CD14-positive monocyte (primary cell): ENCODE data around the gene KRAS. TPM values are rescaled to one million over a fixed set of nuclear protein-coding genes. Genes with fewer than 3 reads are reported as not detected.

Experiments
- DNase-seq, 3 donors: peaks; one replicate each; pipeline ENCODE4 v3.0.0-alpha.2; 2011 to 2022
- H2AFZ ChIP-seq: 2 replicates; pipeline ENCODE4 v1.6.0; 2012; ENCODE audit warnings: mild to moderate bottlenecking, low read depth, low read length, inconsistent platforms; ENCODE audit not compliant: insufficient read depth, poor library complexity, severe bottlenecking
- H3K27ac ChIP-seq, 2 donors: 1 replicate in 1 of 2; 2 replicates in 1 of 2; pipeline ENCODE4 v1.5.1; 2012 to 2013; ENCODE audit warnings: low read length in 2 of 2, control low read depth in 1 of 2, inconsistent platforms in 1 of 2, low read depth in 1 of 2, mild to moderate bottlenecking in 1 of 2
- H3K27me3 ChIP-seq, 2 donors: one replicate each; pipeline versions ENCODE4 v1.6.0 to v1.6.1; 2011 to 2013; ENCODE audit warnings: low read length in 2 of 2; ENCODE audit not compliant: control insufficient read depth in 2 of 2, insufficient read depth in 2 of 2
- H3K36me3 ChIP-seq, 2 donors: replicated peaks in 1 of 2; 1 replicate in 1 of 2; 2 replicates in 1 of 2; pipeline versions ENCODE4 v1.5.1 to v1.6.1; 2012 to 2013; ENCODE audit warnings: low read length in 2 of 2, control low read depth in 1 of 2, inconsistent platforms in 1 of 2, mild to moderate bottlenecking in 1 of 2; ENCODE audit not compliant: insufficient read depth in 2 of 2, control insufficient read depth in 1 of 2
- H3K4me1 ChIP-seq, 2 donors: 1 replicate in 1 of 2; 2 replicates in 1 of 2; pipeline versions ENCODE4 v1.5.1 to v1.6.1; 2012 to 2013; ENCODE audit warnings: low read length in 2 of 2, control low read depth in 1 of 2, inconsistent platforms in 1 of 2, mild to moderate bottlenecking in 1 of 2, moderate library complexity in 1 of 2; ENCODE audit not compliant: insufficient read depth in 2 of 2, control insufficient read depth in 1 of 2
- H3K4me2 ChIP-seq: replicated peaks from 2 replicates; pipeline ENCODE3; 2012; ENCODE audit warnings: low read length, moderate library complexity, mild to moderate bottlenecking; ENCODE audit not compliant: poor library complexity, severe bottlenecking; ENCODE audit errors: extremely low read depth
- H3K4me3 ChIP-seq, 3 experiments: fragments of 200-600 bp in 1 of 3; sonication (generic) in 1 of 3; replicated peaks in 1 of 3; 1 replicate in 2 of 3; 2 replicates in 1 of 3; pipeline ENCODE4 v1.5.1; 2011 to 2013; ENCODE audit warnings: low read length in 3 of 3, mild to moderate bottlenecking in 3 of 3, control low read depth in 2 of 3, low read depth in 2 of 3, inconsistent platforms in 1 of 3, moderate library complexity in 1 of 3
- H3K79me2 ChIP-seq: 2 replicates; pipeline ENCODE4 v1.6.0; 2012; ENCODE audit warnings: mild to moderate bottlenecking, control low read depth, inconsistent platforms, low read length, moderate library complexity; ENCODE audit not compliant: insufficient read depth
- H3K9ac ChIP-seq: 2 replicates; pipeline ENCODE4 v1.6.0; 2017; ENCODE audit warnings: low read length, mild to moderate bottlenecking; ENCODE audit not compliant: insufficient read depth, poor library complexity, severe bottlenecking
- H3K9me3 ChIP-seq, 2 donors: replicated peaks in 1 of 2; 1 replicate in 1 of 2; 2 replicates in 1 of 2; pipeline versions ENCODE4 v1.5.1 to v1.6.1; 2012 to 2013; ENCODE audit warnings: low read length in 2 of 2, control low read depth in 1 of 2; ENCODE audit not compliant: control insufficient read depth in 1 of 2, insufficient read depth in 1 of 2
- H4K20me1 ChIP-seq: 2 replicates; pipeline ENCODE4 v1.6.0; 2012; ENCODE audit warnings: mild to moderate bottlenecking, low read length, control low read depth, moderate library complexity; ENCODE audit not compliant: insufficient read depth
- H3K27ac Mint-ChIP-seq, 7 donors: one replicate each; pipeline ENCODE4 v1.8.0; 2020; ENCODE audit warnings: mild to moderate bottlenecking in 7 of 7, mixed read lengths in 7 of 7, moderate library complexity in 6 of 7, inconsistent platforms in 2 of 7
- H3K27me3 Mint-ChIP-seq, 3 donors: one replicate each; pipeline ENCODE4 v1.8.0; 2021 to 2022; ENCODE audit warnings: low read depth in 3 of 3, mild to moderate bottlenecking in 3 of 3, mixed read lengths in 3 of 3, moderate library complexity in 3 of 3, inconsistent platforms in 1 of 3
- H3K36me3 Mint-ChIP-seq, 2 donors: one replicate each; pipeline ENCODE4 v1.8.0; 2020; ENCODE audit warnings: mixed read lengths in 2 of 2, inconsistent platforms in 1 of 2, mild to moderate bottlenecking in 1 of 2
- H3K4me1 Mint-ChIP-seq: one replicate; pipeline ENCODE4 v1.8.0; 2020; ENCODE audit warnings: mild to moderate bottlenecking, mixed read lengths
- H3K4me3 Mint-ChIP-seq, 2 donors: one replicate each; pipeline ENCODE4 v1.8.0; 2020; ENCODE audit warnings: mild to moderate bottlenecking in 2 of 2, mixed read lengths in 2 of 2, moderate library complexity in 1 of 2
- H3K9me3 Mint-ChIP-seq, 7 donors: one replicate each; pipeline ENCODE4 v1.8.0; 2020 to 2022; ENCODE audit warnings: mixed read lengths in 7 of 7, mild to moderate bottlenecking in 6 of 7, moderate library complexity in 6 of 7, inconsistent platforms in 2 of 7
- WGBS: methylation state at CpG from one replicate; pipeline ENCODE4 v1.1.5; 2013; ENCODE audit warnings: missing lambda C conversion rate; ENCODE audit not compliant: insufficient coverage; 5-methylcytosine and 5-hydroxymethylcytosine counted together
- intact Hi-C, 2 donors: fragments of 100-400 bp; cut with micrococcal nuclease; formaldehyde crosslinking; loops; one replicate each; pipeline versions ENCODE4 v1.15.0 to v1.15.1; 2023
- polyA plus RNA-seq, 3 donors: library from polyadenylated mRNA; depleted of rRNA in 1 of 3; unstranded in 2 of 3; stranded (reverse) in 1 of 3; fragments of 300-500 nt in 2 of 3; fragments of >200 nt in 1 of 3; fragmentation: Illumina TruSeq in 2 of 3; gene quantifications; 1 replicate in 2 of 3; 2 replicates in 1 of 3; pipeline ENCODE4 v1.2.3, GENCODE V29; 2012 to 2021
- TF ChIP-seq, protein P1 (sequence below): fragments of 200-600 bp; IDR thresholded peaks from one replicate; pipeline ENCODE4 v1.8.0; 2022; ENCODE audit warnings: antibody characterized with exemption, mild to moderate bottlenecking

KRAS gene
- polyA plus RNA-seq, 3 donors = 12.1 to 37.4 (median 33.0) TPM

GRCh38 chr12:25197608-25198007 is 53.1 kb downstream of the KRAS start:
- Histone ChIP-seq H3K9me3 (no peaks in the 10 kb centered on the region), H3K4me1 (peaks cover 14 to 20% of the 10 kb centered on the region in 2 donors), H3K27me3 (no peaks in the 10 kb centered on the region), H3K9ac (no peak overlapping the region), H3K79me2 (no peaks in the 10 kb centered on the region), H3K4me3 (no peak overlapping the region), H2AFZ (no peak overlapping the region), H3K27ac (no peak overlapping the region), H3K4me2 (no peak overlapping the region), H3K36me3 (peaks cover 0 to 5% of the 10 kb centered on the region in 2 donors), H4K20me1 (peaks cover 11% of the 10 kb centered on the region)
- Mint-ChIP-seq H3K27ac (no peak overlapping the region), H3K4me1 (peaks cover 24% of the 10 kb centered on the region), H3K4me3 (no peak overlapping the region), H3K27me3 (peaks cover 0 to 2% (median 0%) of the 10 kb centered on the region in 3 donors), H3K9me3 (peaks cover 0 to 1% (median 0%) of the 10 kb centered on the region in 7 donors), H3K36me3 (peaks cover 10 to 26% of the 10 kb centered on the region in 2 donors)
- no CpG with 5 or more reads among the region's 2 CpGs for WGBS
- DNase-seq = peak in 1 of 3 donors; percentile 6
- TF ChIP-seq, protein P1, sequence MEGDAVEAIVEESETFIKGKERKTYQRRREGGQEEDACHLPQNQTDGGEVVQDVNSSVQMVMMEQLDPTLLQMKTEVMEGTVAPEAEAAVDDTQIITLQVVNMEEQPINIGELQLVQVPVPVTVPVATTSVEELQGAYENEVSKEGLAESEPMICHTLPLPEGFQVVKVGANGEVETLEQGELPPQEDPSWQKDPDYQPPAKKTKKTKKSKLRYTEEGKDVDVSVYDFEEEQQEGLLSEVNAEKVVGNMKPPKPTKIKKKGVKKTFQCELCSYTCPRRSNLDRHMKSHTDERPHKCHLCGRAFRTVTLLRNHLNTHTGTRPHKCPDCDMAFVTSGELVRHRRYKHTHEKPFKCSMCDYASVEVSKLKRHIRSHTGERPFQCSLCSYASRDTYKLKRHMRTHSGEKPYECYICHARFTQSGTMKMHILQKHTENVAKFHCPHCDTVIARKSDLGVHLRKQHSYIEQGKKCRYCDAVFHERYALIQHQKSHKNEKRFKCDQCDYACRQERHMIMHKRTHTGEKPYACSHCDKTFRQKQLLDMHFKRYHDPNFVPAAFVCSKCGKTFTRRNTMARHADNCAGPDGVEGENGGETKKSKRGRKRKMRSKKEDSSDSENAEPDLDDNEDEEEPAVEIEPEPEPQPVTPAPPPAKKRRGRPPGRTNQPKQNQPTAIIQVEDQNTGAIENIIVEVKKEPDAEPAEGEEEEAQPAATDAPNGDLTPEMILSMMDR = no peak
- intact Hi-C loops = loop anchor here in 1 of 2 donors (10.0 kb wide), 1 partner anchor 47 kb away; no protein-coding TSS in a partner anchor

DNA sequence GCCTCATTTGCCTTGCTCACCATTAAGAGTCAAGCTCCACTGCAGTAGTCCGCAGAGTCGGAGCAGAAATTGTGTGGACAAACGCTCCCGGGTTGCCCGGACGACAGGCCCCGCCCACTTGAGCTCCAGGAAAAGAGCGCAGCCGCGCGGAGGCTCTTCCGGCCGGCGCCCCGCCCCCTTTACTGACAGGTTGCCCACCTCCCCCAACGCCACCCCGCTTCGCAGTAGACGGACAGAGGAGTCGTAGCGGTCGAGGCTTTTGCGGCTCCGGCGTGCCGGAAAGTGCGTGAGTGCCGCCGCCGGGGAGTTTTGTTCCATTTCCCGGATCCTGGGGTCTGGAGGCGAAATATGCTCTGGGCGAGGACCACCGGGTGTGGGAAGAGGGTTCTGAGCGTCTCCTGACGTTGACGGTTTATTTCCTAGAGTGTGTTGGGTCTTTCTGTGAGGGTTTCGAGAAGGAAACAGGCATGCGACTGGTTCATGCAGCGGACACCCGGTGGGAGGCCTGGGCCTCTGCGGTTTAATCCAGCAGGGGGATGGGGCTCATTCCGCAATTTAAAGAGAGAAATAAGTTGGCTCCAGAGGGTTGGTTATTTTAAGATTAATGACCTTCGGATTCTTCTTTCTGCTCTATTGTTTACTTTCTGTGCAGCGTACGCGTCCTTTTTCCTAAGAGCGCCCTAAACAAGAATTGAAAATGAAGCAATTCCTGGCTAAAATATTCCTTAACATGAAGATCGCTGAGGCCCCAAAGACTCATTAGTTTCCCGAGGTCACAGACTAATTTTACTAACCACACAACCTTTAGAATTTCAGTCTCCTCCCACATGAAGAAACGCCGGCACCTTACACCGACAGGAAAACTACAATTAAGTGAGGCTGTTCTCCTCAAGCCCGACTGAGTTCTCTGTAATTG is 55.4 kb downstream of the KRAS start, which contains the start of the genes DNAI7 and ETFRF1:
Gene DNAI7, minus strand, starts transcription at position 105 of the 916 bp plus-strand sequence. Its CDS starts 82 bp downstream, at position 23.
Gene ETFRF1, plus strand, starts transcription at position 182 of the 916 bp plus-strand sequence. CDS start 8,720 bp downstream, outside the sequence.
- Mint-ChIP-seq H3K9me3 (peaks cover 0 to 1% (median 0%) of the 10 kb centered on the region in 7 donors), H3K27me3 (peaks cover 0 to 2% (median 1%) of the 10 kb centered on the region in 3 donors), H3K4me3 (peak within 1 kb of the TSS; percentile 97 to 99), H3K36me3 (peaks cover 4 to 11% of the 10 kb centered on the region in 2 donors), H3K4me1 (peaks cover 24% of the 10 kb centered on the region), H3K27ac (peak within 1 kb of the TSS; percentile 93 to 99 (median 97))
- H3K27ac ChIP-seq = peak within 1 kb of the TSS; percentile 78 to 91
- peak within 1 kb of the TSS; percentile 82 to 90 (median 89) for H3K4me3 ChIP-seq
- H3K9me3 ChIP-seq = no peaks in the 10 kb centered on the region
- H4K20me1 ChIP-seq = no peaks in the 10 kb centered on the region
- H3K9ac ChIP-seq = peak within 1 kb of the TSS; percentile 85
- H3K4me1 ChIP-seq = peaks cover 14 to 20% of the 10 kb centered on the region in 2 donors
- H3K79me2 ChIP-seq = no peaks in the 10 kb centered on the region
- DNase-seq = peak; percentile 92 to 95 (median 94)
- H3K4me2 ChIP-seq = peak within 1 kb of the TSS; percentile 78
- TF ChIP-seq, protein P1 = no peak
- intact Hi-C loops = loop anchor here in 1 of 2 donors (10.0 kb wide), 1 partner anchor 49 kb away; no protein-coding TSS in a partner anchor
- no peaks in the 10 kb centered on the region for H3K27me3 ChIP-seq
- 0% methylated on average over 48 of the region's 54 CpGs for WGBS
- peak within 1 kb of the TSS; percentile 86 for H2AFZ ChIP-seq
- no peaks in the 10 kb centered on the region for H3K36me3 ChIP-seq
